GM12878 (cell line): Measurements from ENCODE around the gene TARM1. TPM values are rescaled to one million over a fixed set of nuclear protein-coding genes. Genes with fewer than 3 reads are reported as not detected.

Experiments
- ATAC-seq: fragments of 200-7000 bp; cut with Tn5 transposase; 3 replicates; pipeline ENCODE4 v1.9.1; 2020; ENCODE audit warnings: mild to moderate bottlenecking, moderate library complexity
- BruUV-seq: library from RNA; stranded (reverse); fragments of 400-500 nt; replicated peaks from 2 replicates; lab custom pipeline; 2021; lab: Mats Ljungman, UMichigan
- CTCF ChIA-PET: fragments of 300-600 bp; sonication (Branson Sonifier 250); formaldehyde crosslinking; extraction: SDS; loops from one replicate; lab custom pipeline; 2021; ENCODE audit warnings: inconsistent platforms; lab: Yijun Ruan, JAX
- POLR2A ChIA-PET: fragments of 350-600 bp; formaldehyde crosslinking; extraction: SDS; loops from one replicate; lab custom pipeline; 2021; ENCODE audit warnings: inconsistent platforms; lab: Charles Lee
- RAD21 ChIA-PET: fragments of 300-600 bp; sonication (Branson Sonifier 250); formaldehyde crosslinking; loops from one replicate; lab custom pipeline; 2023; ENCODE audit warnings: antibody characterized with exemption; ENCODE audit not compliant: unreplicated experiment; lab: Charles Lee
- SMC1A ChIA-PET: fragments of 300-600 bp; sonication (Branson Sonifier 250); formaldehyde crosslinking; loops from one replicate; lab custom pipeline; 2023; ENCODE audit not compliant: unreplicated experiment, uncharacterized antibody; lab: Charles Lee
- DNase-seq: peaks from one replicate; pipeline ENCODE4 v3.0.0-alpha.2; 2011; ENCODE audit warnings: low read depth, low spot score
- FAIRE-seq: peaks from 3 replicates; lab custom pipeline; 2011; peaks lifted over from hg19 to GRCh38; lab: Jason Lieb, UNC
- H2AFZ ChIP-seq: 2 replicates; pipeline ENCODE4 v1.6.0; 2011; ENCODE audit warnings: low read depth, low read length, control low read depth; ENCODE audit not compliant: control insufficient read depth
- H3K27ac ChIP-seq: 2 replicates; pipeline ENCODE4 v1.5.1; 2011; ENCODE audit warnings: control low read depth; ENCODE audit not compliant: control insufficient read depth, insufficient read depth
- H3K27me3 ChIP-seq, 2 experiments: replicated peaks in 1 of 2; 2 replicates each; pipeline versions ENCODE4 v1.6.0 to v1.6.1; 2011; ENCODE audit warnings: low read length in 1 of 2; ENCODE audit not compliant: control insufficient read depth in 2 of 2, insufficient read depth in 2 of 2
- H3K36me3 ChIP-seq, 2 experiments: 2 replicates each; pipeline ENCODE4 v1.5.1; 2011; ENCODE audit warnings: low read length in 1 of 2; ENCODE audit not compliant: control insufficient read depth in 2 of 2, insufficient read depth in 2 of 2
- H3K4me1 ChIP-seq: 2 replicates; pipeline ENCODE4 v1.6.1; 2011; ENCODE audit warnings: mild to moderate bottlenecking, low read length, moderate library complexity, mixed read lengths; ENCODE audit not compliant: control insufficient read depth, insufficient read depth
- H3K4me2 ChIP-seq: 2 replicates; pipeline ENCODE4 v1.6.0; 2011; ENCODE audit warnings: control low read depth; ENCODE audit not compliant: control insufficient read depth, insufficient read depth
- H3K4me3 ChIP-seq: fragments of 200-600 bp; sonication (generic); 2 replicates; pipeline ENCODE4 v1.5.1; 2016
- H3K79me2 ChIP-seq: 2 replicates; pipeline ENCODE4 v1.6.0; 2011; ENCODE audit warnings: low read length; ENCODE audit not compliant: control insufficient read depth, insufficient read depth
- H3K9ac ChIP-seq: 2 replicates; pipeline ENCODE4 v1.8.0; 2011; ENCODE audit warnings: low read length, control low read depth, mixed read lengths; ENCODE audit not compliant: control insufficient read depth, insufficient read depth
- H3K9me3 ChIP-seq: replicated peaks from 3 replicates; pipeline ENCODE4 v1.5.1; 2011; ENCODE audit warnings: mild to moderate bottlenecking, low read length; ENCODE audit not compliant: control insufficient read depth, insufficient read depth
- H4K20me1 ChIP-seq: 2 replicates; pipeline ENCODE4 v1.6.0; 2011; ENCODE audit not compliant: control insufficient read depth, insufficient read depth
- BACH1 ChIP-seq: fragments of 450-650 bp; IDR thresholded peaks from 2 replicates; pipeline ENCODE4 v1.6.1; 2017; ENCODE audit warnings: mild to moderate bottlenecking, borderline replicate concordance
- BCLAF1 ChIP-seq: fragments of 450-650 bp; IDR thresholded peaks from 2 replicates; pipeline ENCODE4 v1.6.1; 2017; ENCODE audit warnings: antibody characterized with exemption, mild to moderate bottlenecking, moderate library complexity
- CEBPB ChIP-seq, 2 experiments: fragments of 150-350 bp in 1 of 2; IDR thresholded peaks; 2 replicates each; pipeline ENCODE4 v1.6.1; 2012 to 2014; ENCODE audit warnings: low read depth in 2 of 2, low read length in 2 of 2, borderline replicate concordance in 1 of 2, inconsistent platforms in 1 of 2
- GATAD2B ChIP-seq: fragments of 450-650 bp; conservative IDR thresholded peaks from 2 replicates; pipeline ENCODE4 v1.6.1; 2017; ENCODE audit warnings: low read depth, mild to moderate bottlenecking, moderate library complexity
- IRF4 ChIP-seq: IDR thresholded peaks from 2 replicates; pipeline ENCODE4 v1.6.1; 2011; ENCODE audit warnings: low read depth, low read length
- PKNOX1 ChIP-seq: fragments of 450-650 bp; IDR thresholded peaks from 2 replicates; pipeline ENCODE4 v1.6.1; 2016; ENCODE audit warnings: mild to moderate bottlenecking
- RELA ChIP-seq: fragments of 450-650 bp; IDR thresholded peaks from 2 replicates; pipeline ENCODE4 v1.8.0; 2014; ENCODE audit warnings: borderline replicate concordance; ENCODE audit not compliant: partially characterized antibody
- RELB ChIP-seq: fragments of 450-650 bp; IDR thresholded peaks from 2 replicates; pipeline ENCODE4 v1.6.1; 2017; ENCODE audit warnings: low read depth, mild to moderate bottlenecking, moderate library complexity
- SIN3A ChIP-seq: IDR thresholded peaks from 2 replicates; pipeline ENCODE4 v1.6.1; 2012; ENCODE audit warnings: low read depth, low read length, improper control_type of control experiment
- SREBF2 ChIP-seq: IDR thresholded peaks from 2 replicates; pipeline ENCODE4 v1.6.1; 2012; ENCODE audit warnings: mild to moderate bottlenecking, low read length
- YY1 ChIP-seq: IDR thresholded peaks from 2 replicates; pipeline ENCODE4 v1.6.1; 2011; ENCODE audit warnings: low read depth, mild to moderate bottlenecking, low read length
- WGBS: methylation state at CpG from one replicate; pipeline ENCODE4 v1.1.6; 2016; ENCODE audit warnings: low lambda C conversion rate; ENCODE audit not compliant: insufficient replicate concordance, insufficient coverage; ENCODE audit errors: missing lambda C conversion rate; 5-methylcytosine and 5-hydroxymethylcytosine counted together
- in situ Hi-C: fragments of 300-500 bp; cut with MboI; formaldehyde crosslinking; loops from 9 replicates; pipeline ENCODE4 v1.14.3; 2018; ENCODE audit warnings: mixed read lengths
- intact Hi-C: fragments of 100-400 bp; cut with micrococcal nuclease; formaldehyde crosslinking; loops from one replicate; pipeline ENCODE4 v1.14.2; 2022; ENCODE audit not compliant: unreplicated experiment
- polyA plus RNA-seq, 11 experiments: library from polyadenylated mRNA; depleted of rRNA in 4 of 11; unstranded in 6 of 11; stranded (reverse) in 5 of 11; fragments of >200 nt; fragmentation: Nextera tagmentation in 4 of 11; fragmentation: Illumina TruSeq in 1 of 11; extraction: Ambion mirVana in 4 of 11; extraction: Trizol in 1 of 11; gene quantifications; 1 replicate in 1 of 11; 2 replicates in 10 of 11; pipeline versions ENCODE4 v1.2.1 to v1.2.3, GENCODE V29; 2011 to 2016; ENCODE audit warnings: inconsistent platforms in 2 of 11, missing spikeins in 2 of 11, low read depth in 1 of 11
- total RNA-seq, 4 experiments: library from RNA; depleted of rRNA in 3 of 4; stranded (reverse); fragments of >200 nt in 3 of 4; fragmentation: Illumina TruSeq in 1 of 4; extraction: Trizol in 1 of 4; gene quantifications; 2 replicates each; pipeline versions ENCODE4 v1.2.1 to v1.2.3, GENCODE V29; 2013 to 2021
- TF ChIP-seq, protein P1 (sequence below): IDR thresholded peaks from 2 replicates; pipeline ENCODE4 v1.6.1; 2011; ENCODE audit warnings: borderline replicate concordance, low read depth, mild to moderate bottlenecking, moderate library complexity, mixed read lengths, low read length; ENCODE audit not compliant: insufficient read depth; ENCODE audit errors: extremely low read length
- TF ChIP-seq, protein P2 (sequence below): IDR thresholded peaks from 2 replicates; pipeline ENCODE4 v1.6.1; 2012; ENCODE audit warnings: mild to moderate bottlenecking, low read depth, low read length

The TARM1 gene
- total and polyA plus RNA-seq, 10 of the 15 experiments (the other 5 are each of a cell fraction or from before 2014, with no cell fraction given) = not detected

DNA sequence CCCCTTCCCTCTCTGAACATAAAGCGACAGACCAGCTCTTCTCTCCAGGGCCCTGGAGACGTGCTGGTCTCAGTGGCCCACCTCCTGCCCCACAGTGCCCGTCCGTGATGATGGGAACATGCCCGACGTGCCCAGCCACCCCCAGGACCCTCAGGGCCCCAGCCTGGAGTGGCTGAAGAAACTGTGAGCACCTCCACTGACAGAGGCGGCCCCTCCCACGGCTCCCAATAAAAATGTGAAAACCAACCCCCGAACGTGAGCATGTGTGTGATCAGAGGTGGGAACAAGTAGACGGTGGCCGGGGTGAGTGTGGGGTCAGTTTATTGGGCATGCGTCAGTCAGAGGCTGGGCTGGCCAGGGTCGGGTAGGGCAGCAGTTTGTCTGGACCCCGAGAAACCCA lies 25.6 kb upstream of the TARM1 start:
- no peaks in the 10 kb centered on the region for H3K9me3 ChIP-seq
- no peaks in the 10 kb centered on the region for H3K27me3 ChIP-seq
- H3K79me2 ChIP-seq = peaks cover 9% of the 10 kb centered on the region
- CTCF ChIA-PET = interaction anchor here (1.2 kb wide), 1 partner anchor 122 kb away, joined by 3 read pairs; no protein-coding TSS in a partner anchor
- in situ Hi-C loops (no loop called here), intact Hi-C loops (loop anchor here (10.0 kb wide), 2 partner anchors 582 to 1002 kb away; partner anchors contain the start of gene ZNF160)
- FAIRE-seq (no peak), ATAC-seq (no peak), DNase-seq (no peak)
- 98% methylated on average over 10 of the region's 15 CpGs for WGBS
- RAD21 ChIA-PET = no interaction called here
- peaks cover 16 to 17% of the 10 kb centered on the region in 2 experiments; a peak in 3 of 4 replicates for H3K36me3 ChIP-seq
- no peaks in the 10 kb centered on the region for H3K4me1 ChIP-seq
- no TSS peak for BruUV-seq
- H3K9ac ChIP-seq = no peak overlapping the region
- H3K4me3 ChIP-seq = no peak overlapping the region
- H2AFZ ChIP-seq = no peak overlapping the region
- POLR2A ChIA-PET = no interaction called here
- no peak overlapping the region for H3K4me2 ChIP-seq
- no peak overlapping the region for H3K27ac ChIP-seq
- TF ChIP-seq RELB (no peak), CEBPB (IDR thresholded peaks at IDR 0.05; ENCODE audit: borderline replicate concordance in 1 of 2, low read depth in 2 of 2, low read length in 2 of 2) (no peak), PKNOX1 (no peak), SIN3A (no peak), YY1 (no peak), RELA (no peak), BCLAF1 (no peak), BACH1 (no peak), GATAD2B (no peak), SREBF2 (no peak), IRF4 (no peak)
- TF ChIP-seq, protein P1, sequence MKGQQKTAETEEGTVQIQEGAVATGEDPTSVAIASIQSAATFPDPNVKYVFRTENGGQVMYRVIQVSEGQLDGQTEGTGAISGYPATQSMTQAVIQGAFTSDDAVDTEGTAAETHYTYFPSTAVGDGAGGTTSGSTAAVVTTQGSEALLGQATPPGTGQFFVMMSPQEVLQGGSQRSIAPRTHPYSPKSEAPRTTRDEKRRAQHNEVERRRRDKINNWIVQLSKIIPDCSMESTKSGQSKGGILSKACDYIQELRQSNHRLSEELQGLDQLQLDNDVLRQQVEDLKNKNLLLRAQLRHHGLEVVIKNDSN = no peak
- TF ChIP-seq, protein P2, sequence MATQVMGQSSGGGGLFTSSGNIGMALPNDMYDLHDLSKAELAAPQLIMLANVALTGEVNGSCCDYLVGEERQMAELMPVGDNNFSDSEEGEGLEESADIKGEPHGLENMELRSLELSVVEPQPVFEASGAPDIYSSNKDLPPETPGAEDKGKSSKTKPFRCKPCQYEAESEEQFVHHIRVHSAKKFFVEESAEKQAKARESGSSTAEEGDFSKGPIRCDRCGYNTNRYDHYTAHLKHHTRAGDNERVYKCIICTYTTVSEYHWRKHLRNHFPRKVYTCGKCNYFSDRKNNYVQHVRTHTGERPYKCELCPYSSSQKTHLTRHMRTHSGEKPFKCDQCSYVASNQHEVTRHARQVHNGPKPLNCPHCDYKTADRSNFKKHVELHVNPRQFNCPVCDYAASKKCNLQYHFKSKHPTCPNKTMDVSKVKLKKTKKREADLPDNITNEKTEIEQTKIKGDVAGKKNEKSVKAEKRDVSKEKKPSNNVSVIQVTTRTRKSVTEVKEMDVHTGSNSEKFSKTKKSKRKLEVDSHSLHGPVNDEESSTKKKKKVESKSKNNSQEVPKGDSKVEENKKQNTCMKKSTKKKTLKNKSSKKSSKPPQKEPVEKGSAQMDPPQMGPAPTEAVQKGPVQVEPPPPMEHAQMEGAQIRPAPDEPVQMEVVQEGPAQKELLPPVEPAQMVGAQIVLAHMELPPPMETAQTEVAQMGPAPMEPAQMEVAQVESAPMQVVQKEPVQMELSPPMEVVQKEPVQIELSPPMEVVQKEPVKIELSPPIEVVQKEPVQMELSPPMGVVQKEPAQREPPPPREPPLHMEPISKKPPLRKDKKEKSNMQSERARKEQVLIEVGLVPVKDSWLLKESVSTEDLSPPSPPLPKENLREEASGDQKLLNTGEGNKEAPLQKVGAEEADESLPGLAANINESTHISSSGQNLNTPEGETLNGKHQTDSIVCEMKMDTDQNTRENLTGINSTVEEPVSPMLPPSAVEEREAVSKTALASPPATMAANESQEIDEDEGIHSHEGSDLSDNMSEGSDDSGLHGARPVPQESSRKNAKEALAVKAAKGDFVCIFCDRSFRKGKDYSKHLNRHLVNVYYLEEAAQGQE = no peak
- SMC1A ChIA-PET = no interaction called here
- no peaks in the 10 kb centered on the region; the same call in 1 of the 2 replicates for H4K20me1 ChIP-seq
